Activated T-cell treated with anti-CD3 and anti-CD28 coated beads for 4 hours (primary cell): Measurements from ENCODE around the gene DUSP14.
"Not testable (repeated sequence)": the region's sequence is repeated elsewhere in the genome, so short reads cannot be mapped to it uniquely, and the experiment has no call there.

Experiments used
- DNase-seq: peaks from one replicate; pipeline ENCODE4 v3.0.0-alpha.2; 2020

Gene DUSP14

DNA sequence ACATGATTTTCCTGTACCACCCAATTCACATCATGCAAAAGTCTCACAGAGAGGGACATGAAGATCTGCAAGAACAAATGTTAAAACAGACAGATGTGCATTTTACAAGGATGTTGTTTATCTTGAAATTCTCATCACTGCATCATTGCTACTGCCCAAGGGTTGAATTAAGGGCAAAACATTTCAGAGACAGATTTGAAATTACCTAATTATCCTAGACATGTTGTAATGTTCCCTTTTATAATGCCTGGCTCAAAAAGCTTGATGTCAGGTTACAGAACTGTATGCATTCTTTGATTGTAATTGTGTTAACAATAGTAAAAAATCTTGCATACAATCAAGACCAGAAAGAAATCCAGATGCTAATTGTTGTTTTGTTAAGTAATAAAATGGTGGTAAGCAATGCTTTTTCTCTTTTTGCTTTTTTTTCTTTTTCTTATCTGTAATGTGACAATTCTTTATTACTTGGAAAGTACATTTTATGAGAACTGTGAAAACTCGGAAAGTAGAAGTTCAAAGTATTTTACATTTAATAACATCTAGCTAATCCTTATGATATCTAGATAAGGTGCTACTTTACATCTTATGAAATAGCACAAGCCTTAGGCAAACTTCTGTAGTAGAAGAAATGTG, 3.6 kb upstream of the DUSP14 start:
- DNase-seq: no peak

DNA sequence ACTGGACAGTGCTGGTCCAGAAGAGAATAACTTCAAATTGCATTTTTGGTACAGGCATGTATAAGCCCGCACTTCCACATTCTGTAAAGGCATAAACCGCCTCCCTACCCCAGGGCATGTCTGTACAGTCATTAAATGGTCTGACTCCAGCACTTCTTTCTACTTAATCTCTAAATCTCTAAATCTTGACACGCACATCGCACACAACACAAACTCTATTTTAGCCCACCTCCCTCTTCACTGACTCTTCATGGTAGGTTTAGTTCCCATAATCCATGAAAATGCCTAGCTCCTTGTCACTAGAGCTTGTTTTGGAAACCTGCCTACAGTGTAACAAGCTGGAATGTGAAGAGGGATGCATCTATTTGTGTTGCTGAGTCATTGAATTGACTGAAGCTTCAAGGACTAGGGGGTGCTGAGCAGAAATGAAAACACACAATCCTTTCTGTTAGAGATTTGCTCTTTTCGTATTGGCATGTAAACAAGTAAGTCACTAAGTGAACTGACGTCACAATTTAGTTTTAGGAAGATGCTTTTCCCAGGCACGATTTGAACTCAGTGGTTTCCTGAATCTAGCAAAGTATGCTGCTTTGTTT, 1.6 kb upstream of the DUSP14 start:
- no peak for DNase-seq

DNA sequence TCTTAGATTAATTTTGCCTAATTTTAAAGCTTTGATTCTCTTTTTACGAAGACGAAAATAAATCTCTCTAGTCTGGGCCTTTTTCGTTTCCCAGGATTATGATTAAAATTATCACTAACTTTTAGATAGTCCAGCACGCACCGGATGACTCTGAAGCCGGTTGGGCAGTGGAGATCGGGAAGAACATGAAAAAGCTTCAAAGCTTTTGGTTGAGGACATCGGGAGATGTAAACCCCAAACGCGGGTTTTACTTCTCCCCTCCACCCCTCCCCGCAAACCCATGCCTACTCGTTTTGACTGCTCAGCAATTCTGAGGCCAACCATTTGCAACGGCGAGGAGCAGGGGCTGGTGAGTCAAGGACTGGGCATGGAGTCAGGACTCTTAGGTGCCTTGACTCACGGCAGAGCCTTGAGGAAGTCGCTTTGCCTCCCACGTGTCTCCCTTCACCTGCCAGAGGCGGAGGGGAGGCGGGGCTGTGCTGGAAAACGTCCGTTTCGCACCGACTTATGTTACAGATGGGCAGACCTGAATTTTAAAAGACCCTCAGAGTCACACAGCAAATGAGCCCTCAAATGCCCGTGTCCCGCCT, 989 bp upstream of the DUSP14 start:
- DNase-seq: peak; percentile 61

DNA sequence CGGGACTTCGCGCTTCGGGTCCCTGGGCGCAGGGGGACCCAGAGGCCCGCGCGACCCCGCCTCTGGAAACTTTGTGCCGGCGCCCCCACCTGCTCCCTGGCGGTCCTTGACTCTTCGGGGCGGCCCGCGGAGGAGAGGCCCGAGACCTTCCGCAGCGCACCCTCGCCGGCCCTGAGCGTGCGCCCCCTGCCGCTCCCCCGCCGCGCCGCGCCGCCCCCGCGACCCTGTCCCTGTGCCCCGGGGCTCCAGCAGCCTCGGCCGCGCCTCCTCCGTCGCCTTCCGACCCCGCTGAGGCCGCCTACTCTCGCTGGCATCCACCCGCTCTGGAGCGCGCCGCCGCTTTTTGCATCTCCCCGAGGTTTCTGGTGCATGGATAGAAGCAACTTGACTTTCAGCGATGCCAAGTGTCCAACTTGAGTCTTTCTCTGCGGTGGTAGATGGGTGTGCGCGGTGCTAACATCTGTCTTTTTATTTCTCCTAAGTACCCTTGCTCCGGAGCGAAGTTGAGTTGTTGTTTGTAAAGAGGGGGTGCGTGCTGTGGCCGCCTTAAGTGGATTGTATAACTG, 414 bp downstream of the DUSP14 start:
- DNase-seq: peak; percentile 71

DNA sequence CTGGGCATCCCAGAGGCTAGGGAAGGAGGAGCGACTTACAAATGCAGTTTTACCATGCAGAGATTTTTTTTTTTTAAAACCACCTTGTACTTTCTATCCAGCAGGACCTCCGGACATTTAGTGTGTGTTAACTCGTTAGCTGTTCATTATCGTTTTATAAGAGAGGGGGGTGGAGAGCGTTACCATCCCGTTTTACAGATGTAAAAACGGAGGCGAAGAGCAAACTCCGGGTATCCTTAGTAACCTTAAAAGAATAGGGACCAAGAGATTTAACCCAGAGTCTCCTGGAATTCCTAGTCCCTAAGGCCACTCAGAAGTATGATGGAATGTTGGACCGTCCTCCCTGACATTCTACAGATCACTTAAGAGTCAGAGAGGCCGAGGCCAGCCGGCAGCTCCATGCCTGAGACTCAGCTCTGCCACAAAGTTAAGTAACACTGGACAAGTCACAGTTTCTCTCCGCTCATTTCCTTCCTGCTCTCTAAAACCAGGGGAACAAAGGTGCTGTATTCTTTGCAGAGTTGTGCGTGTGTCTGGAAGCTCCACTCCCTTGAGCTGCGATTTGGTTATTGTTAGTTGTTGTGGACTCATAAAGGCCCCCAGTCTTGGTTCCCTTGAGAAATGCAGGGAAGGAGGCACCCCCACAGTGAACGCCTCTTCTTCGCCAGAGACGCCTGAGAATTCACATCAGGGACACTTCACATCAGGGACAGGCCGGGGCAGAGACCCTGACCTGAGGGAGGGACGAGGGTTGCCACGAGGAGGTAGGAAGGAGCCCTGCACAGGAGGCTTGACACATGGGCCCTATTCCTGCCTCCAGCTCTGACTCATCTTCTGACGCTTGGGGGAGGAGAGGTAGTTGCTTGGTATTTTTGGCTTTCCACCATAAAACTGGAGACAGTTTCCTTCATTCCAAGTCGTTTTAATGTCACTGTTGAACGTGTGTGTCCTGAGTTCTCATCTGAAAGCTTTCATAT, 1.2 kb downstream of the DUSP14 start:
- peak; percentile 2 for DNase-seq

DNA sequence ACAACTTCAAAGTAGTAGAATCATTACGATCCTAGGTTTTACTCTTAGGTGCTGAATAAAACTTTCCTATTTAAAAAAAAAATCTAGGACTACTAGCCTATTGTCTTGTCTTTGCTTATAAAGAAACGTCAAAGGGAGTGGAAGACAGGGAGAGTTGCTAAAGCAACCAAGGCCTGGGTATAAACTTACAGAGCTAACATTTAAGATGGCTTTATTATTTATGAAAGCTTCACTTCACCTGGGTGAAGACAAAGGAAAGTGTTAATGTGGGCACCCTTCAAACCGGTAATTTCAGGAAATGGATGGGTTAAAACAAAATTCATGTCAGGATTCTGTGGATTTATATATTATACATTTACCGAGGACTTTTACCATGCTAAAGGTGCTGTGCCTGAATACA, 2.5 kb downstream of the DUSP14 start:
- no peak for DNase-seq

DNA sequence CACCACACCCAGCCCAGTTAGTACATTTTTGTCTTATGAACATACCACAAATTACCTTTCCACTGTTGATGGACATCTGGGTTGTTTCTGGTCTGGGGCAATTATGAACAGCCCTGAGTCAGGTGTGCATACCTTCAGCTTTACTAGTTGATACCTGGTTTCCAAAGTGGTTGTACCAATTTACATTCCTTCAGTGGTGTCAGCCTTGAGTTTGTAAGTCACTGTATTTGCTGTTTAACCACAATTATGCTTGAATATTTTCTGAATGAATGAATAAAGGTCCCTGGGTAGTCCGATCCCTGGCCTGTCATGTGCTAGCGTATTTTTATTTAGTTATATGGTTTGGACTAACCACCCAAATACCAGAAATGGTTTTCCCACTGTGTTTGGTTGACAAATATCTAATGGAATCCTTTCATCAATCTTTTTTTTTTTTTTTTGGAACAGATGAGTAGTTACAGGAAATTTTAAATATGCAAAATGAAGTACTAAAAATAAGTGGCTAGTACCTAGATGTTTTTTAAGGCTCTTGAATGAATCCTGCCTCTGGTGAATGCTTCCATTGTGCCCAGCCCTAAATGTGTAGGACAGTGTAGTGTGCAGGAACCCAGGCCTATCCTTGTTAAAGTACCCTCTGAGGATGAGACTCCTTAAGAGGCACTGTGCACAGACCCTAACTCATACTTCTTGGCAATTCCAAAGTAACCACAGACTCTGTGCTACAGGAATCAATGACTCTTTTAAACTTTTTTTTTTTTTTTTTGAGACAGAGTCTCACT, 3.7 kb downstream of the DUSP14 start:
- no peak for DNase-seq

DNA sequence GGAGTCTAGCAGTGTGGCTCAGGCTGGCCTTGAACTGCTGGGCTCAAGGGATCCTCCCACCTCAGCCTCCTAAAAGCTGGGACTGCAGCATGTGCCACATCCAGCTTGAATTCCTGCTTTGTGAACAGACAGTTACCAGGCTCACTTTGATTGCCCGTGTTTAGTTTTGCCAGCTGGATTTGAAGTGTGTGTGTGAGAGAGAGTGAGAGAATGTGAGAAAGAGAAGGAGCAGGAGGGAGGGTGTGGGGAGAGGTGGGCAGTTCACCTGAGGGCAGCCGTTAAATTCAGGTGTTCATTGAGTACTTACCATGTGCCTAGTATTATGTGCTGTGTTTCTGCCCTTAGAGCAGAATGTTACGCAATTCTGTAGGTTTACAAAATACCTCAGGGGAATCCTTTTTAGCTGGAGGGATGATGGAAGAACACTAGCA, 4.7 kb downstream of the DUSP14 start:
- no peak for DNase-seq

DNA sequence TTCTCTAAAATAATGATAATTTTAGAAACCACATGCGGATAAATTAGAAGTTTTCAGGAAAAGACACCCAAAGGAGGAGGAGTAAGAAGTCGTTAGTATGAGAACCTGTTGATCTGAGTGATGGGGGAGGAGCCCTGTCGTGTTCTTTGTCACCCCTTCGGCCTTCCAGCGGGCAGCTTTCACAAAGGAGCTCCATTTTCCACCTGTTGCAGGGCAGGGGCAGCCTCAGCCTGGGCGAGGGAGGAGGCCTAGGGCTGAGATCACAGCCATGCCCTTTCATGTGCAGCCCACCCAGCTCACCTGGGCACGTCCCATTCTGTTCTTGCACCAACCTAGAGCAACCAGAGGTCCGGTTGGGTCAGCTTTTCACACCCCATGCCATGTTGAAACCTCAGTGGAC, 5.3 kb downstream of the DUSP14 start:
- DNase-seq: no peak

DNA sequence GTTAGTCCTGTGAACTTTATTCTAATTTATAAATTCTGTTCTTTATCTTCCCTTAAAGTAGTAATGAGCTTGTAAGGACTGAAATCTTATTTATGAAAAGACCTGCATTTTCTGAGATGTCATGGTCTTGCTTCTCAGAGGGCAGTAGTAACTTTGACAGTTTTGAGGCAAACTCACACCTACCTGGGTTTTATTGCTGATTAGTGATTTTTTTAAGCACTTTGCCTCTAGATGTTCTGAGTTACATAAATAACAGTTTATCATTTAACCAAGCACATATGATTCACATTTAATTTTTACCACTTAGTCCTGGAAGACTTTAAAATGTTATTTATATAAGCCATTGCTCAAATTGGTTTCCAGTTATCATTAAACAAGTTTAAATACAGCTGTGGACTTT, 10.7 kb downstream of the DUSP14 start:
- no peak for DNase-seq

DNA sequence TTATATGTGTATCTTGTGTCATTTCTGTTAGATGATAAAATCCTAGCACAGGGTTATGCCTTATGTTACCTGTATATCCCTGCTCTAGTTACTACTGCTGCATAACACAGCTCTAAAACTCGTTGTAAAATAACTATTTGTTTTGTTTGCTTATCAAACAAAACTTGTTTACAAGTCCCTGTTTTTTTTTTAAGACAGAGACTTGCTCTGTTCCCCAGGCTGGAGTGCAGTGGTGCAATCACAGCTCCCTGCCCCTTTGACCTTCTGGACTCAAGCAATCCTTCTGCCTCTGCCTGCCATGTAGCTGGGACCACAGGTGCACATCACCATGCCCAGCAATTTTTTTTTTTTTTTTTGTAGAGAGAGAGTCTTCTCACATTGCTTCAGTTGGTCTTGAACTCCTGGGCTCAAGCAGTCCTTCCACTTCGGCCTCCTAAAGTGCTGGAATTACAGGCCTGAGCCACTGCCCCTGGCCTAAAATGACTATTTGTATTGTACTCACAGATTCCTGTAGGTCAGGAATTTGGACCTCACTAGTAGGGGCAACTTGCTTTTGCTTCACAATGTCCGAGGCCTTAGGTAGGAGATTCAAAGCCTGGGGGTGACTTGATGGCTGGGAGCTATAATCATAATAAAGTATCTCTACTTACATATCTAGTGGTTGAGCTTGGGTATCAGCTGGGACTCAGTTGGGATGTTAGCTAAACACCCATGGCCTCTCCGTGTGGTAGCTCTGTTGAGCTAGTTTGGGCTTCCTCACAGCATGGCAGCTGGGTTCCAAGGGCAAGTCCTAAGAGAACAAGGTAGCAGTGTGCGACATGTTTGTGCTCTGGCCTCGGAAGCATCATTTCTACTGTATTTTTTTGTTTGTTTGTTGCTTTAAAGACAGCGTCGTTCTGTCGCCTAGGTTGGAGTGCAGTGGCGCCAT, 12.6 kb downstream of the DUSP14 start:
- no peak for DNase-seq

DNA sequence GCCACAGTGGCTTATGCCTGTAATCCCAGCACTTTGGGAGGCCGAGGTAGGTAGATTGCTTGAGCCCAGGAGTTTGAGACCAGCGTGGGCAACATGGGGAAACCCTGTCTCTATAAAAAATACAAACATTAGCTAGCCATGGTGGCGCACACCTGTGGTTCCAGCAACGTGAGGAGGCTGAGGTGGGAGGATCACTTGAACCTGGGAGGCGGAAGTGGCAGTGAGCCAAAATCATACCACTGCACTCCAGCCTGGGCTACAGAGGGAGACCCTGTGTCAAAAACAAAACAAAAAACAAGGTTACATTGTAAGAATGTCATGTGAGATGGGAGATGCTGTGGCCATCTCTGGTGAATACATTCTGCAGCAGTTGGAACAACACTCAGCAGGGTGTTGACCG, 13.5 kb downstream of the DUSP14 start:
- no peak for DNase-seq

DNA sequence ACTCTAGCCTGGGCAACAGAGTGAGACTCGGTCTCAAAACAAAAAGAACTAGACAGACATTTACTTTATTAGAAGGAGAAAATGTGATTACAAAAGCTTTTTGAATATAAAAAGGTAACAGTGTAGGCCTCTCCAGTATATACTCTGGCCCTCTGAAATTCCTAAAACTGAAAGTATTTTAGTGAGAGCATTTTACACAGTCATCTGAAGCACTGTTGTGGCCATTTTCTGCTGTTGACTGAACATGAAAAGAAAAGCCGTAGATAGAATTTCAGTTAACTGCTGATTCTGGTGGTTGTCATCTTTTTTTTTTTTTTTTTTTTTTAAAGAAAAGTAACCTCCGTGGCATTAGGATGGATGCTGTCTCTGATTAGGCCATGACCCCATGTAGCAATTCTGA, 15.6 kb downstream of the DUSP14 start:
- no peak for DNase-seq

DNA sequence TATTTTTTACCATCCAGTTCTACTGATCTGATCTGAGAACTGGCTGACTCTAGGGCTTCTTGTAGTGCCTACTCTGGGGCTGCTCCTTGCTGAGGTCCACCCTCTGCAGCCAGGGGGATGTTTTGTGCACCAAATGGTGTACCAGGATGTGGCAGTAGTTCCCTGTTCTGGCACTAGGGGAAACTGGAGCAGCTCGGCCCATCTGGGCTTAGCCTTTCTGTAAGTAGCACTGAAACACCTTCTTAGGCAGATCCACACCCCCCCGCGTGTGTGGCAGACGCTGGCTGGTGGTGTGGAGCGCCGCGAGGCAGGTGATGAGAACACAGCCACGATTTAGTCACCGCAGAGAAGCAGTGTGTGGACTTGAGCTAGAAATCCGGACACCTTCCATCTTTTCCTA, 17.0 kb downstream of the DUSP14 start:
- DNase-seq: no peak

DNA sequence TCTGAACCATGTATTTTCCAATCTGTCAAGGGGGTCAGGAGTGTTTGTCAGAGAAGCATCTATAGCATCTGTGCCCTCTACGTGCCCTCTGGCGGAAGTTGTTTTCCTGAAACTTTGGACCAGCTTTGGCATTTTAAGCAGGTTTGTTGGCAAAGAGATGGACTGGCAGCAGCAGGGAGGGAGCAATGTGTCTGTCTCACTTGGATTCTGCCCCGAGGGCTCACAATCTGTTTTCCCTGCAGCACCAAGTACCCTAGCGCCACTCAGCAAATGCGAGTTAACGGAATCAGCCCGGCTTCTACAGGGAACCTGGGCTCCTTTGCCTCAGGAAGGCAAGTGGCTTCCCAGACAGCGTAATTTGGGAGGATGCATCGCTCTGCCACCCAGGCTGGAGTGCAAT, 17.4 kb downstream of the DUSP14 start:
- no peak for DNase-seq

DNA sequence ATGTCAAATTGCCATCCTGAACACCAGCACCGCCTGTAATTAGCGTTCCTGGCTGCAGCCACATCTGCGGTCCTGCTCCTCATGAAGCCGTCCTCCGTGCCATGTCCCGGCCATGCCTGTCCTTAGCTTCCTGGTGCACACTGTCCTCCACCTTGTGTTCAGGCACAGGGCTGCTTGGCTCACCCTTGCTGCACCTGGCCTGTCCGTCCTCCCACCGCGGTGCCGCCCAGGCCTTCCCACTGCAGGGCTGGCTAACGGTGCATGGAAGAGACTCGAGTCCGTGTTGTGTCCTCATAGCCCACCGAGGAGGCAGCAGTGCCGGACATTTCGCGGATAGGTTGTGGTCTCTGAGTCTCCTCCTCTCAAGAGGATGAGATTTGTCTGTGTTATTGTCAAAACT, 20.4 kb downstream of the DUSP14 start:
- DNase-seq: no peak

DNA sequence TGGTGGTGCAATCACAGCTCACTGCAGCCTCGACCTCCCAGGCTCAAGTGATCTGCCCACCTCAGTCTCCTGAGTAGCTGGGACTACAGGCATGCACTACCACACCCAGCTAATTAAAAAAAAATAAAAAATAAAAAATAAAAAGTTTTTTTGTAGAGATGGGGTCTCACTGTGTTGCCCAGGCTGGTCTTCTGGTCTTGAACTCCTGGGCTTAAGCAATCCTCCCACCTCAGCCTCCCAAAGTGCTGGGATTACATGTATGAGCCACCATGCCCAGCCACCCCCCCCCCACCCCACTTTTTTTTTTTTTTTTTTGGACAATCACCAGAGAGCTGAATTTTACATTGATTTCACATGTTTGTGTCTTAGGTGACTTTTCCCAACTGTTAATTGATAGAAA, 22.0 kb downstream of the DUSP14 start:
- DNase-seq: not testable (repeated sequence)

DNA sequence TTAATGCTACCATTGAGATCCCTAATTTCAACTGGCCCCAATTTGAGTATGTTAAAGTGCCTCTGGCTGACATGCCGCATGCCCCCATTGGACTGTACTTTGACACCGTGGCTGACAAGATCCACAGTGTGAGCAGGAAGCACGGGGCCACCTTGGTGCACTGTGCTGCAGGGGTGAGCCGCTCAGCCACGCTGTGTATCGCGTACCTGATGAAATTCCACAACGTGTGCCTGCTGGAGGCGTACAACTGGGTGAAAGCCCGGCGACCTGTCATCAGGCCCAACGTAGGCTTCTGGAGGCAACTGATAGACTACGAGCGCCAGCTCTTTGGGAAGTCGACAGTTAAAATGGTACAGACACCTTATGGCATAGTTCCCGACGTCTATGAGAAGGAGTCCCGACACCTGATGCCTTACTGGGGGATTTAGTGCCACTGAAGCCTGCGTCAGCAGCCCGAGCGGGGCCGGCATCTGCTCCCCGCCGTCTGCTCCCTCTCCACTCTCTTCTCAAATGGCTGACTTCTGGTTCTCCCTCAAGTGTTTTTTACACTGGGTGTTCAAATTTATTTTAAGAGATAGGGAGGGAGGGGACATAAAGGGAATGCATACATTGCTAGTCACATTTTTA, 22.9 kb downstream of the DUSP14 start:
- DNase-seq: no peak

DNA sequence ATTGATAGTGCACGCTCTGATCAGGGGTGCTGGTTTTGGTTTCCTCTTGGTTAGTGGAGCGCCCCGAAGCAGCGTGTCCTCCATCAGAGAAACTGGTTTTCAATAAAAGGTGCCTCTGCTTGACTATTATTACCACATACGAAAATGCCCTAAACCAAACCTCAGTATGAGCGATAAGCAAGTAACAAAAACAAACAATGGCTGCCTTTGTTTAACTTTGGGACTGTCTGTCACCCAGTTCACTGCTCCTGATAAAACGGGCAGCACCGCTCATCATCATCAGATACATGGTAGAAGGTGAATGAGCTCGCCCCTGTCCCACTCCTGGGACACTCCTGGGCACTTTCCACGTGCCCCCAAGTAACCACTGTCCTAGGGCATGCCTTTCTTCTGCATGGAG, 24.0 kb downstream of the DUSP14 start:
- no peak for DNase-seq

DNA sequence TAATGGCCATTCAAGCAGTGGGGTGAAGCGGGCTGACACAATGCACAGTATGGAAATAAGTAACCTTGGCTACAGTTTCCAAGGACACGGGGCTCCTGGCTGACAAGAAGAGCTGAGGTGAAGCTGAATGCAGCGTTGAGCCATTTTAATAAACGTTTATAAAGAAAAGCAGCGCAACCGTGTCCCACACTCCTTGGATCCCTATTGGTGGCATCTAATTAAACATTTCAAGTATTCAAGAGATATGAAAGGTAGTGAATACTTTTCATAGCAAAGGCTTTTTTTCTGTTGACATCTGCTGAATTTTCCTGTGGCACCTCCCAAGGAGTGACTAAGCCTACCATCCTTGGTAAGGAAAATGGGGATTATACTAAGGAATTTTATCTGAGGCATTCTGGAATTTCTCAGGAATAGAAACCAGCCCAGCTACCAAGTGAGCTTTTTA, 26.5 kb downstream of the DUSP14 start:
- DNase-seq: no peak

DNA sequence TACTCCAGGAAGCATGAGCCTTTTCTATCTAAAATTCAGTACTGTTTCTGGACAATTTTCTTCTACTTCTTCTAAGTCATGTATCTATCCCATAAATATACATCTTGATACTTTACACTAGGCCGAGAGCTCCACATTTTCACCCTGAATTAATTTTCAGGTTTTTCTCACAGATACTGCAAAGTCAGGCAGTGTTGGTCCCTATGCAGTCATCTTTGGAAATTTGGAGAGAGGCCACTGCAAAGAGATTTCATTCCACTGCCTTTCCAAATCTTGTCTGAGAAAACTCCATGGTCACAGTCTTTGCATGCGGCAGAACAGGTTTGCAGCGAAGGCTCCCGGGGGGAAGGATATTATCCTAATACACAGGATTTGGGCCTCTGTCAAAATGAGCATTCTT, 28.2 kb downstream of the DUSP14 start:
- no peak for DNase-seq
